ENCODE results near the gene GANAB. TPM values are rescaled to one million over a fixed set of nuclear protein-coding genes. Genes with fewer than 3 reads are reported as not detected.
"Not testable (repeated sequence)": the region's sequence is repeated elsewhere in the genome, so short reads cannot be mapped to it uniquely, and the experiment has no call there.

Gene GANAB
- total RNA-seq (167 and 279 TPM in 2 replicates), polyA plus RNA-seq (328 and 368 TPM in 2 replicates), polyA minus RNA-seq (ENCODE audit: low replicate concordance) (808 and 811 TPM in 2 replicates)
- polyA plus RNA-seq (2012) = 319 and 345 TPM in 2 replicates

DNA sequence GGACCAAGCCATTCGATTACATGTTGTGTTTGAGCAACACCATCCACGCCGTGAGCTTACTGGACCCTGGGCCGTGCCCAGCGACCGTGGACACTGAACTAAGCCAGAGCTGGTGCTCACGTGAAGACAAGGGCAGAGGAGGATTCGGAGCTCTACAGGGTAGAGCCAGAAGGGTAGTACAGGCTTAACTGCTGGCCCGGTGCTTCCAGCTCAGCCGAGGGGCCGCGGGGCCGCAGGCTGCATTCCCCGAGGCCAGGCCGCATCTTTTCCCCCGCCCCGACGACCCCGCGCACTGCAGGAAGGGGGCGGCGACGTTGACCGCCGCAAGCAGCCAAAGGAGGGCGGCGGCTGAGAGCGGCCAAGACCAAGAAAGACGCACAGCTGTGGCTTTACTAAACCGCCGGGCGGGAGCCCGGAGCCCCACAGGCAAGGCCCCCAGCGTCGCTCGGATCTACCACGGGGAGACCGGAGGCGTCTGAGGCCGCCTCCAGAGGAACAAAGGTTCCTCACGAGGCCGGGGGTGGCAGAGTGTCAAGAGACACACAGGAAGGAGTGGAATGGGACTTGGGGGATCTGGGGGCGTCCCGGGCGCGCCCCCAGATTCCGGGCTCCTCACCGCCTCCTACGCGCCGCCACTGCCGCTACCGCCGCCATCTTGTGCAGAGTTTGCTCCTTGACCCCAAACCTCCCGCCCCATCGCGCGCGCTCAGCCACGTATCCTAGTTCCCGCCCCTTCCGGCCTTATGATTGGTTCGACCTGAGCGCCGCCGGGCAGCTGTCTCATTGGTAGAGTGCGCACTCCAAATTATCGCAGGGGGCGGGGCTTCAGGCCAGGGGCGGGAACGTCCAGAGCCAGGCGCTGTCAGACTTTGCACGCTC lies at the start of gene GANAB:
Gene GANAB, minus strand, starts transcription at position 668 of the 879 bp plus-strand sequence. Its CDS starts 14 bp downstream, at position 654.
- peak; percentile 96 for DNase-seq (ENCODE audit: low read depth in 2 of 2)
- peak within 1 kb of the TSS; percentile 73 to 96 (median 79) for H3K4me3 ChIP-seq (replicated peaks in 1 of 4; ENCODE audit: control extremely low read depth in 1 of 4, insufficient read depth in 1 of 4, low read depth in 3 of 4, low read length in 4 of 4)
- no peaks in the 10 kb centered on the region for H3K9me3 ChIP-seq (ENCODE audit: control insufficient read depth, insufficient read depth, low read depth, low read length)
- H3K9ac ChIP-seq (ENCODE audit: insufficient read depth, low read length) = peak within 1 kb of the TSS; percentile 90
- peak within 1 kb of the TSS; percentile 88 for H3K27ac ChIP-seq (ENCODE audit: insufficient read depth, low read length)
- TF ChIP-seq, protein P1, sequence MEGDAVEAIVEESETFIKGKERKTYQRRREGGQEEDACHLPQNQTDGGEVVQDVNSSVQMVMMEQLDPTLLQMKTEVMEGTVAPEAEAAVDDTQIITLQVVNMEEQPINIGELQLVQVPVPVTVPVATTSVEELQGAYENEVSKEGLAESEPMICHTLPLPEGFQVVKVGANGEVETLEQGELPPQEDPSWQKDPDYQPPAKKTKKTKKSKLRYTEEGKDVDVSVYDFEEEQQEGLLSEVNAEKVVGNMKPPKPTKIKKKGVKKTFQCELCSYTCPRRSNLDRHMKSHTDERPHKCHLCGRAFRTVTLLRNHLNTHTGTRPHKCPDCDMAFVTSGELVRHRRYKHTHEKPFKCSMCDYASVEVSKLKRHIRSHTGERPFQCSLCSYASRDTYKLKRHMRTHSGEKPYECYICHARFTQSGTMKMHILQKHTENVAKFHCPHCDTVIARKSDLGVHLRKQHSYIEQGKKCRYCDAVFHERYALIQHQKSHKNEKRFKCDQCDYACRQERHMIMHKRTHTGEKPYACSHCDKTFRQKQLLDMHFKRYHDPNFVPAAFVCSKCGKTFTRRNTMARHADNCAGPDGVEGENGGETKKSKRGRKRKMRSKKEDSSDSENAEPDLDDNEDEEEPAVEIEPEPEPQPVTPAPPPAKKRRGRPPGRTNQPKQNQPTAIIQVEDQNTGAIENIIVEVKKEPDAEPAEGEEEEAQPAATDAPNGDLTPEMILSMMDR (conservative IDR thresholded peaks at IDR 0.05 in 1 of 2, IDR thresholded peaks at IDR 0.05 in 1 of 2; ENCODE audit: low read depth in 1 of 2, low read length in 2 of 2) = no peak
- no peak for TF ChIP-seq EZH2 (IDR thresholded peaks at IDR 0.05; ENCODE audit: low read length, missing control alignments)
- no peaks in the 10 kb centered on the region for H3K27me3 ChIP-seq (ENCODE audit: control insufficient read depth, insufficient read depth, low read length)
- peaks cover 15% of the 10 kb centered on the region for H3K36me3 ChIP-seq (ENCODE audit: control insufficient read depth, insufficient read depth, low read length)
- peak within 1 kb of the TSS; percentile 97 for H3K4me2 ChIP-seq (ENCODE audit: extremely low read depth, insufficient read depth, low read length)
- H4K20me1 ChIP-seq (ENCODE audit: control insufficient read depth, extremely low read depth, insufficient read depth, low read length) = no peaks in the 10 kb centered on the region
- H3K4me1 ChIP-seq (ENCODE audit: control insufficient read depth, extremely low read depth, insufficient read depth, low read length) = peaks cover 8% of the 10 kb centered on the region
- H2AFZ ChIP-seq (ENCODE audit: low read length) = no peak within 1 kb of the TSS
- H3K79me2 ChIP-seq (ENCODE audit: control insufficient read depth, insufficient read depth, low read length) = peaks cover 48% of the 10 kb centered on the region

DNA sequence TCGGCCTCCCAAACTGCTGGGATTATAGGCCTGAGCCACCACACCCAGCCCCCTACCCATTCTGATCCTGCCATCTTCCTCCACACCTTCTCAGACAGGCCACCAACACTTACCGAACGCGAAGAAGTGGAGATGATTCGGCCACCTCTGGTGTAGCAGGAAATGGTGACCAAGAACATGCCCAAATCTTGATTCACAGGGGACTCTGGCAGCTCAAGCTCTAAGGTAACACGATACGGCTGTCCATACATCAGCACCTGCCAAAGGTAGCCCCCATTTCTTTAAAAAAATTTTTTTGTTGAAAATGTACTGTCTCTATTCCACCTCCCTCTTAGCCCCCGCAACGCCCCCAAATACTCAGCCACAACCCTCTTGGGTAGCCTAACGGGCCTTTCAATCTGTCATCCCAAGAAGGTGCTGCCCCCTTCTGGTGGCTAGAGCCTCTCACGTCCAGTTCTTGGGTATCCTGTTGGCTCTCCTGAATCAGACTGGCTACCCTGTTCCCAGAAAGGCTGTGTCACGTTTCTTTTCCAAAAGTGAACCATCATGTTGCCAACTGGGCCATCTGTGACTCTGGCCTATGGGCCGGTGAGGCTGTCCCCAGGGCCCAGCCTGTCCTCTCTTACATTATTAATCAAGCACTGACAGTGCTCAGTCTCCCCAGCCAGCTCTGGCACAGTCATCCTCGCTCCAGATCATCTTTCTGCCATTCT lies 48.2 kb upstream of the GANAB start:
- TF ChIP-seq EZH2 (IDR thresholded peaks at IDR 0.05; ENCODE audit: low read length, missing control alignments) = no peak
- TF ChIP-seq, protein P1 (conservative IDR thresholded peaks at IDR 0.05 in 1 of 2, IDR thresholded peaks at IDR 0.05 in 1 of 2; ENCODE audit: low read depth in 1 of 2, low read length in 2 of 2) = peak; percentile 84 to 88
- peak; percentile 71 to 89 for DNase-seq (ENCODE audit: low read depth in 2 of 2)
- no peak overlapping the region for H3K27ac ChIP-seq (ENCODE audit: insufficient read depth, low read length)

DNA sequence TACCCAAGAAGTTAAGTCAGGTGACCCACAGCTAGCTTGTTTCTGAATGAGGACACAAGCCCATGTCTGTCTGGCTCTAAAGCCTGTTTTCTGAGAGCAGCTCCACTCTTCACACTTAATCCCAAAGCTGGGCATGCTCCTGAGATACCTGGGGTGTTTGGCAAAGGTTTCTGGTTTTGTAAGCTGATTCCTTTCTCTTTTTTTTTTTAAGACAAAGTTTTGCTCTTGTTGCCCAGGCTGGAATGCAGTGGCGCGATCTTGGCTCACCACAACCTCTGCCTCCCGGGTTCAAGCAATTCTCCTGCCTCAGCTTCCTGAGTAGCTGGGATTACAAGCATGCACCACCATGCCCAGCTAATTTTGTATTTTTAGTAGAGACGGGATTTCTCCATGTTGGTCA lies 47.2 kb upstream of the GANAB start:
- not testable (repeated sequence) for H3K4me3 ChIP-seq (replicated peaks in 1 of 4; ENCODE audit: control extremely low read depth in 1 of 4, insufficient read depth in 1 of 4, low read depth in 3 of 4, low read length in 4 of 4); H3K9me3 ChIP-seq (ENCODE audit: control insufficient read depth, insufficient read depth, low read depth, low read length); H3K27ac ChIP-seq (ENCODE audit: insufficient read depth, low read length); DNase-seq (ENCODE audit: low read depth in 2 of 2); H2AFZ ChIP-seq (ENCODE audit: low read length); H3K4me2 ChIP-seq (ENCODE audit: extremely low read depth, insufficient read depth, low read length); H3K4me1 ChIP-seq (ENCODE audit: control insufficient read depth, extremely low read depth, insufficient read depth, low read length); H3K79me2 ChIP-seq (ENCODE audit: control insufficient read depth, insufficient read depth, low read length); H3K27me3 ChIP-seq (ENCODE audit: control insufficient read depth, insufficient read depth, low read length); H4K20me1 ChIP-seq (ENCODE audit: control insufficient read depth, extremely low read depth, insufficient read depth, low read length); H3K9ac ChIP-seq (ENCODE audit: insufficient read depth, low read length)
- H3K36me3 ChIP-seq (ENCODE audit: control insufficient read depth, insufficient read depth, low read length) = peaks cover 16% of the 10 kb centered on the region

More for the DNA sequence above, 48.2 kb upstream of the GANAB start:
- peaks cover 16% of the 10 kb centered on the region for H3K36me3 ChIP-seq (ENCODE audit: control insufficient read depth, insufficient read depth, low read length)
- H3K4me3 ChIP-seq (replicated peaks in 1 of 4; ENCODE audit: control extremely low read depth in 1 of 4, insufficient read depth in 1 of 4, low read depth in 3 of 4, low read length in 4 of 4) = no peak overlapping the region
- H3K79me2 ChIP-seq (ENCODE audit: control insufficient read depth, insufficient read depth, low read length) = no peaks in the 10 kb centered on the region
- no peak overlapping the region for H2AFZ ChIP-seq (ENCODE audit: low read length)
- H3K4me2 ChIP-seq (ENCODE audit: extremely low read depth, insufficient read depth, low read length) = no peak overlapping the region
- no peak overlapping the region for H3K9ac ChIP-seq (ENCODE audit: insufficient read depth, low read length)
- no peaks in the 10 kb centered on the region for H4K20me1 ChIP-seq (ENCODE audit: control insufficient read depth, extremely low read depth, insufficient read depth, low read length)
- peaks cover 7% of the 10 kb centered on the region for H3K4me1 ChIP-seq (ENCODE audit: control insufficient read depth, extremely low read depth, insufficient read depth, low read length)
- no peaks in the 10 kb centered on the region for H3K27me3 ChIP-seq (ENCODE audit: control insufficient read depth, insufficient read depth, low read length)
- H3K9me3 ChIP-seq (ENCODE audit: control insufficient read depth, insufficient read depth, low read depth, low read length) = no peaks in the 10 kb centered on the region

Data from fibroblast of lung (primary cell).